Measurements from ENCODE around the gene GALNTL6.

- TF ChIP-seq POLR2A (IDR thresholded peaks at IDR 0.05; ENCODE audit: low read depth, low read length) (no peak), POLR2AphosphoS5 (IDR thresholded peaks at IDR 0.05; ENCODE audit: low read depth, low read length) (no peak), POU2F2 (IDR thresholded peaks at IDR 0.05; ENCODE audit: low read depth, low read length) (no peak)
These were observed 290.3 kb downstream of the GALNTL6 start for GRCh38 chr4:172103456-172103855.
